Nephron (organoid): ENCODE results near the gene ECI1.

Experiments
- H3K27ac Mint-ChIP-seq, 3 experiments: 2 replicates each; pipeline ENCODE4 v1.8.0; 2020; ENCODE audit warnings: mixed read lengths in 3 of 3, mild to moderate bottlenecking in 2 of 3, moderate library complexity in 1 of 3
- H3K27me3 Mint-ChIP-seq: 2 replicates; pipeline ENCODE4 v1.8.0; 2021; ENCODE audit warnings: low read depth, mild to moderate bottlenecking, moderate library complexity, mixed read lengths
- H3K36me3 Mint-ChIP-seq: 2 replicates; pipeline ENCODE4 v1.8.0; 2020; ENCODE audit warnings: low read depth, mixed read lengths
- H3K4me1 Mint-ChIP-seq: 2 replicates; pipeline ENCODE4 v1.8.0; 2020; ENCODE audit warnings: mixed read lengths
- H3K4me3 Mint-ChIP-seq, 3 experiments: 2 replicates each; pipeline ENCODE4 v1.8.0; 2020; ENCODE audit warnings: mild to moderate bottlenecking in 3 of 3, mixed read lengths in 3 of 3, moderate library complexity in 2 of 3
- H3K9me3 Mint-ChIP-seq: 2 replicates; pipeline ENCODE4 v1.8.0; 2020; ENCODE audit warnings: mixed read lengths
- TF ChIP-seq, protein P1 (sequence below), 3 experiments: fragments of 200-600 bp; sonication (generic); IDR thresholded peaks; one replicate each; pipeline ENCODE4 v1.5.0; 2021; ENCODE audit warnings: antibody characterized with exemption in 3 of 3; ENCODE audit not compliant: unreplicated experiment in 3 of 3

ECI1 gene

DNA sequence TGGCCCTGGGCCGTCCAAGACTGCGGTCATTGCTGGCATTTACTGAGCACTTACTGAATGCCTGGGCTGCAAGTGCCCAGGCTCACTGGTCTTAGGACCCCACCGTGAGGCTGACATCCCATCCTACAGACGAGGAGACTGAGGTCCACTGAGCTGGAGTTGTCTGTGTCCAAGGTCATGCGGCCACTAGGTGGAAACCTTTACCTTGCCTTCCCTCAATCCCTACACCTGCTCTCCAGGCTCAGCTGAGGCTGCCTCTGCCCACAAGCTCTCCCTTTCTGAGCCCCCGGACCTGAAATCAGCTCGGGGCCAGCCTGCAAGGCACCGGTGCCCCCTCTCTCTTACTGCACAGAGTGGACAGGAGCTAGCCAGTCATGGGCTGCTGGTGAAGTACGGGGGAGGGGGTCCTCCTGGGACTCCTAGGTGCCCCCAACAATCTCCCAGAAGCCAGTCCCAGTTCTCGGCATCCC is 56.5 kb downstream of the ECI1 start:
- H3K4me3 Mint-ChIP-seq = peak overlapping the region; percentile 62 to 73 (median 66)
- peaks cover 21% of the 10 kb centered on the region for H3K27me3 Mint-ChIP-seq
- no peaks in the 10 kb centered on the region for H3K9me3 Mint-ChIP-seq
- TF ChIP-seq, protein P1, sequence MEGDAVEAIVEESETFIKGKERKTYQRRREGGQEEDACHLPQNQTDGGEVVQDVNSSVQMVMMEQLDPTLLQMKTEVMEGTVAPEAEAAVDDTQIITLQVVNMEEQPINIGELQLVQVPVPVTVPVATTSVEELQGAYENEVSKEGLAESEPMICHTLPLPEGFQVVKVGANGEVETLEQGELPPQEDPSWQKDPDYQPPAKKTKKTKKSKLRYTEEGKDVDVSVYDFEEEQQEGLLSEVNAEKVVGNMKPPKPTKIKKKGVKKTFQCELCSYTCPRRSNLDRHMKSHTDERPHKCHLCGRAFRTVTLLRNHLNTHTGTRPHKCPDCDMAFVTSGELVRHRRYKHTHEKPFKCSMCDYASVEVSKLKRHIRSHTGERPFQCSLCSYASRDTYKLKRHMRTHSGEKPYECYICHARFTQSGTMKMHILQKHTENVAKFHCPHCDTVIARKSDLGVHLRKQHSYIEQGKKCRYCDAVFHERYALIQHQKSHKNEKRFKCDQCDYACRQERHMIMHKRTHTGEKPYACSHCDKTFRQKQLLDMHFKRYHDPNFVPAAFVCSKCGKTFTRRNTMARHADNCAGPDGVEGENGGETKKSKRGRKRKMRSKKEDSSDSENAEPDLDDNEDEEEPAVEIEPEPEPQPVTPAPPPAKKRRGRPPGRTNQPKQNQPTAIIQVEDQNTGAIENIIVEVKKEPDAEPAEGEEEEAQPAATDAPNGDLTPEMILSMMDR (IDR thresholded peaks at IDR 0.05; ENCODE audit: unreplicated experiment in 3 of 3) = peak; percentile 32 to 46 (median 44)
- H3K4me1 Mint-ChIP-seq = peaks cover 6% of the 10 kb centered on the region
- no peak overlapping the region for H3K27ac Mint-ChIP-seq
- no peaks in the 10 kb centered on the region for H3K36me3 Mint-ChIP-seq

DNA sequence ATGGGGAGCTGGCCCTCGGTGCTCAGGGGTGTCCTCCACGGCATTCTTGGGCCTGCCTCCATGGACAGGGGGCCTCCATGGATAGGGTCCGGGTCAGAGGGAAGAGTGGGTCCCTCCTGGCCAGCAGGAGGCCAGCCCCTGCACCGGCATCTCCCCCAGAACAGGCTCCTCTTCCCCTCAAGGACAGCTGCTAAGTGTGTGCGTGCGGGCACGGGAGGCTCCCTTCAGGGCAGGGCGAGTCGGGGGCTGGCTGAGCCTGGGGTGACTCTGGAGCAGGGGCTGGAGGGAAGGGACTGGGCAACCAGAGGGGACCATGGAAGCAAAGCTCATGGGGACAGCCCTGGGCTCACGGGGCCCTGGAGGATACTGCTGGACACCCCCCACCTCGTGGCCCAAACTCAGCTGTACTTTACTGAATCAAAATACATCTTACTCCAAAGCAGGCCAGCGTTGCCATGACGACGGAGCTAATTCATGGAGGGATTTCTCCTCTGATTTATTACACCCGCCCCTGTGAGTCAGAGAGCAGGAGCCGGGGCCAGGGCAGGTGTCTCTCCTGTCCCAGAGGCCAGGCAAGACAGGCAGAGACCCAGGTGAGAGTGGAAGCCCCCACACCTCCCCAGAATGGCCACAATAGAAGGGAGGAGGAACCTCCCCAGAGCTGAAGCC is 57.1 kb downstream of the ECI1 start:
- Mint-ChIP-seq H3K27me3 (peaks cover 19% of the 10 kb centered on the region), H3K36me3 (no peaks in the 10 kb centered on the region), H3K9me3 (no peaks in the 10 kb centered on the region), H3K4me3 (peak overlapping the region; percentile 62 to 73 (median 66)), H3K27ac (no peak overlapping the region), H3K4me1 (peaks cover 6% of the 10 kb centered on the region)
- TF ChIP-seq, protein P1 (IDR thresholded peaks at IDR 0.05; ENCODE audit: unreplicated experiment in 3 of 3) = no peak

DNA sequence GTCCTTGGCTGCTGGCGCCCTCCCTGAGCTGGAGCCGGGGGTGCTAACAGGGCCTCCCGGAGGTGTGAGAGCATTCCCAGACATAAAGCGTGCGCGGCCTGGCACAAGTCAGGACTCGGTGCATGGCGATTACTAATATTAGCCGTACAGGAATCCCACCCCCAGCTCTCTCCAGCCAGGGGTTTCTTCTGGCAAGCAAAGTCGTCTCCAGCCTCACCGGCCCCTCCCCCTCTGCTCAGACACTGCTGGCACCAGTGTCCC is 60.0 kb downstream of the ECI1 start:
- peaks cover 4% of the 10 kb centered on the region for H3K27me3 Mint-ChIP-seq
- no peaks in the 10 kb centered on the region for H3K9me3 Mint-ChIP-seq
- H3K36me3 Mint-ChIP-seq = no peaks in the 10 kb centered on the region
- TF ChIP-seq, protein P1 (IDR thresholded peaks at IDR 0.05; ENCODE audit: unreplicated experiment in 3 of 3) = no peak
- H3K27ac Mint-ChIP-seq = no peak overlapping the region
- H3K4me1 Mint-ChIP-seq = peaks cover 6% of the 10 kb centered on the region
- no peak overlapping the region for H3K4me3 Mint-ChIP-seq

DNA sequence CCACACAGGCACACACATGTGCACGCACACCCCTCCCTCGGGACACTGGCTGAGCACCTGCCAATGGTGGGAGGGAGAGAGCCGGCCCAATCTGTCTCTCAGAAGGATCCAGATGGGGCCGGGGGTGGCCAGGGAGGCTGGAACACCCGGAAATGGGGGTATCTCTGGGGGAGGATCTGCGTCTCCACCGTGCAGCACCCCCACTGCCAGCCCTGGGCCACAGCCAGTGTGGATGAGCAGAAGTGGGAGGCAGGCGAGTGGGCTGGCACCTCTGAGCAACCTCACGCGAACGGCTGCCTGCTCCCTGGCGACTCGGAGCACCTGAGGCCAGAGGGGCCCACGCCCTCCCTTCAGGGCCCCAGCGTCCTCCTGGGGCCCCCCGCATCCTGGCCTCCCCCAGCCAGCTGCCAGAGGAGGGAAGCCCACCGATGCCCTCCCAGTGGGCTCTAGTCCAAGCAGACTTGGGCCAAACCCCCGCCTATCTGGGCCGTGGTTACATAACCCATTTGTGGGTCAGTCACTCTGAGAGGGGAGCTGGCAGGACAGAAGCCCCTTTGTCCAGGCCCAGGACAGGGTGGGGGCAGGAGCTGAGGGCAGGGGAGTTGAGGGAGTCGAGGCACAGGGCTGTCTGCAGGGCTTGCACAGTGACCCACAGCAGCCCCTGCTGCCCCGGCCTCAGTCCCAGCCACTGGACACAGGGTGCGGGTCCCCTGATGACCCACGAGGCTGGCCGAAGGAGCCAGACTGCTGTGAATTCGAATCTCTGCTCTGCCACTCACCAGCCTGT is 60.5 kb downstream of the ECI1 start:
- H3K36me3 Mint-ChIP-seq = no peaks in the 10 kb centered on the region
- H3K27me3 Mint-ChIP-seq = peaks cover 4% of the 10 kb centered on the region
- no peak overlapping the region for H3K4me3 Mint-ChIP-seq
- no peaks in the 10 kb centered on the region for H3K9me3 Mint-ChIP-seq
- TF ChIP-seq, protein P1 (IDR thresholded peaks at IDR 0.05; ENCODE audit: unreplicated experiment in 3 of 3) = no peak
- H3K27ac Mint-ChIP-seq = no peak overlapping the region
- peaks cover 6% of the 10 kb centered on the region for H3K4me1 Mint-ChIP-seq

DNA sequence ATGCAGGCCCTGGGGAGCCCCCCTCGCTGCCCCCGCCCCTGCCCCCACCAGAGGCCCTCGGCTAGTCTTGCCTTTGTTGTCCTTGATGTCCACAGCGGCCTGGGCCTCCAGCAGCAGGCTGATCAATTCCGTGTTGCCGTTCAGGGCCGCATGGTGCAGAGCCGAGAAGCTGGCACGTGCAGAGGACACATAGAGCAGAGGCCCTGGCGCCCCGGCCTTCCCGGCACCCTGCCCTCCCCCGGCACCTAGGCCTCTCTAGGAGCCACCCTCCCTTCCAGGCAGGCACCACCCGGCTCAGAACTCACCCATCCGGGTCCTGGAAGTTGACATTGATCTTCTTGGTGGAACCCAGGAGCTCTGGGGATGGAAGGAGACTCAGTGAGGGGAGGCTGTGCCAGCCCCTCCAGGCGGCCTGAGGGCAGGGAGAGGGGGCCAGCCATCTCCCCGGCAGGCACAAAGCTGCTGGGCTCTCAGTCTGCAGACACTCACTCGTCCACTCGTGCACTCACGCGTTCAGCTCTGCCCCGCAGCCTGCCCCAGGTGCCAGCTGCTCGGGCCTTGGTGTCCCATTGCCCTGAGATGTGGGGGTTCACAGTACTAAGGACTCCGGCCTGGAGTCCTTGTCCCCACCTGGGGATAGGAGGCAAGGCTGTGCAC is 61.3 kb downstream of the ECI1 start:
- no peaks in the 10 kb centered on the region for H3K9me3 Mint-ChIP-seq
- H3K4me1 Mint-ChIP-seq = peaks cover 5% of the 10 kb centered on the region
- H3K4me3 Mint-ChIP-seq = no peak overlapping the region
- H3K36me3 Mint-ChIP-seq = no peaks in the 10 kb centered on the region
- H3K27me3 Mint-ChIP-seq = peaks cover 4% of the 10 kb centered on the region
- TF ChIP-seq, protein P1 (IDR thresholded peaks at IDR 0.05; ENCODE audit: unreplicated experiment in 3 of 3) = no peak
- no peak overlapping the region for H3K27ac Mint-ChIP-seq
